Measurements from ENCODE around the gene TBX1.

The TBX1 gene

GRCh38 chr22:19716041-19716828 is 44.3 kb upstream of the TBX1 start:
- Histone ChIP-seq H3K4me3 (ENCODE audit: low read depth, low read length) (no peak overlapping the region), H3K36me3 (peaks cover 26% of the 10 kb centered on the region), H3K27ac (no peak overlapping the region), H3K27me3 (ENCODE audit: insufficient read depth, low read depth, severe bottlenecking) (no peaks in the 10 kb centered on the region), H3K9me3 (ENCODE audit: severe bottlenecking) (no peaks in the 10 kb centered on the region)
- no peak for DNase-seq
- no peak for TF ChIP-seq CTCF (IDR thresholded peaks at IDR 0.05; ENCODE audit: low read depth, low read length)

- Histone ChIP-seq H3K9me3 (ENCODE audit: severe bottlenecking) (no peaks in the 10 kb centered on the region), H3K4me3 (ENCODE audit: low read depth, low read length) (no peak overlapping the region), H3K27me3 (ENCODE audit: insufficient read depth, low read depth, severe bottlenecking) (no peaks in the 10 kb centered on the region), H3K27ac (no peak overlapping the region), H3K36me3 (peaks cover 30% of the 10 kb centered on the region)
- no peak for DNase-seq
- no peak for TF ChIP-seq CTCF (IDR thresholded peaks at IDR 0.05; ENCODE audit: low read depth, low read length)
Measured at GRCh38 chr22:19716829-19717105, 43.8 kb upstream of the TBX1 start.

- Histone ChIP-seq H3K27me3 (ENCODE audit: insufficient read depth, low read depth, severe bottlenecking) (no peaks in the 10 kb centered on the region), H3K9me3 (ENCODE audit: severe bottlenecking) (no peaks in the 10 kb centered on the region), H3K36me3 (peaks cover 34% of the 10 kb centered on the region), H3K4me3 (ENCODE audit: low read depth, low read length) (no peak overlapping the region), H3K27ac (no peak overlapping the region)
- DNase-seq: no peak
- no peak for TF ChIP-seq CTCF (IDR thresholded peaks at IDR 0.05; ENCODE audit: low read depth, low read length)
Measured at GRCh38 chr22:19717181-19717580, 43.4 kb upstream of the TBX1 start.

GRCh38 chr22:19717691-19718455 is 42.7 kb upstream of the TBX1 start:
- peak overlapping the region; percentile 33; the same call in 1 of the 2 replicates for H3K4me3 ChIP-seq (ENCODE audit: low read depth, low read length)
- H3K9me3 ChIP-seq (ENCODE audit: severe bottlenecking): no peaks in the 10 kb centered on the region
- peak; percentile 69 for DNase-seq
- peak; percentile 89 for TF ChIP-seq CTCF (IDR thresholded peaks at IDR 0.05; ENCODE audit: low read depth, low read length)
- peak overlapping the region; percentile 75 for H3K27ac ChIP-seq
- H3K27me3 ChIP-seq (ENCODE audit: insufficient read depth, low read depth, severe bottlenecking): no peaks in the 10 kb centered on the region
- H3K36me3 ChIP-seq: peaks cover 41% of the 10 kb centered on the region

- no peak for TF ChIP-seq CTCF (IDR thresholded peaks at IDR 0.05; ENCODE audit: low read depth, low read length)
- H3K27me3 ChIP-seq (ENCODE audit: insufficient read depth, low read depth, severe bottlenecking): no peaks in the 10 kb centered on the region
- no peak overlapping the region for H3K4me3 ChIP-seq (ENCODE audit: low read depth, low read length)
- peak overlapping the region; percentile 75 for H3K27ac ChIP-seq
- H3K36me3 ChIP-seq: peaks cover 46% of the 10 kb centered on the region
- no peak for DNase-seq
- H3K9me3 ChIP-seq (ENCODE audit: severe bottlenecking): no peaks in the 10 kb centered on the region
Measured at GRCh38 chr22:19718456-19719049, 42.0 kb upstream of the TBX1 start.

All from WERI-Rb-1 (cell line).